HG02623 (cell line): ENCODE results near the gene WDR70.
A peak's percentile ranks its signal among the peaks of the same experiment; 100 is the strongest.
"Not testable (repeated sequence)": the region's sequence is repeated elsewhere in the genome, so short reads cannot be mapped to it uniquely, and the experiment has no call there.

Experiments used
- ATAC-seq: cut with Tn5 transposase; IDR thresholded peaks from one replicate; pipeline ENCODE4 v1.9.1; 2021; ENCODE audit warnings: moderate library complexity; ENCODE audit not compliant: unreplicated experiment

The WDR70 gene

DNA sequence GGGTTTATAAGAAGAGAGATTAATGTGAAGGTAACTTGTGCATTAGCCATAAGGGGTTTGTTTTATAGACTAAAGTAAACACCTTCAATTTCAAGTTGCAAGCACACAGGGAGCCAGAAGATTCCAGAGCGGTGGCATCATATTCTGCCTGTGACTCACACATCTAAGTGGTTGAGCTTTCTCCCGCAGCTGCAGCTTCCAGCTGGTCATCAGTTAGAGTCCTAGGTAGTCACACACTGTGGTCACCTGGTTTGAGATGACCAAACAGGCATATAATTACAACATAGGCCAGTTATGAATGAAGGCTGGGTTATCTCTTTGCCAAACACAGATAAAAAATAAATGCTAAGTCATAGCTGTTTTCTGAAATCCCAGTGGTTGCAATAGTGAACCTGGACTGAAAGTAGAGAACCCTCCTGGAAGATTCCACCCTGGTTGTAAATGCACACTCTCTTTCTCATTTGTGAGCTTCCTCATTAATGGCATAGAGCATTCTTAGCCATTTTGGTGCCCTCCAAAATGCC, 289.5 kb downstream of the WDR70 start:
- no peak for ATAC-seq

DNA sequence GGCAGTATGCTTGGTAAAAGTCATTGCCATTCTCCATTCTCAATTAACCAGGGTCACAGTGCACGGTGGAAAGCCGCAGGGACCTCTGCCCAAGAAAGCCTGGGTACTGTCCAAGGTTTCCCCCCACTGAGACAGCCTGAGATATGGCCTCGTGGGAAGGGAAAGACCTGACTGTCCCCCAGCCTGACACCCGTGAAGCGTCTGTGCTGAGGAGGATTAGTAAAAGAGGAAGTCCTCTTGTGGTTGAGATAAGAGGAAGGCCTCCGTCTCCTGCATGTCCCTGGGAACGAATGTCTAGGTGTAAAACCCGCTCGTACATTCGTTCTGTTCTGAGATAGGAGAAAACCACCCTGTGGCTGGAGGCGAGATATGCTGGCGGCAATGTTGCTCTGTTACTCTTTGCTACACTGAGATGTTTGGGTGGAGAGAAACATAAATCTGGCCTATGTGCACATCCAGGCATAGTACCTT, 293.0 kb downstream of the WDR70 start:
- ATAC-seq: peak; percentile 61

DNA sequence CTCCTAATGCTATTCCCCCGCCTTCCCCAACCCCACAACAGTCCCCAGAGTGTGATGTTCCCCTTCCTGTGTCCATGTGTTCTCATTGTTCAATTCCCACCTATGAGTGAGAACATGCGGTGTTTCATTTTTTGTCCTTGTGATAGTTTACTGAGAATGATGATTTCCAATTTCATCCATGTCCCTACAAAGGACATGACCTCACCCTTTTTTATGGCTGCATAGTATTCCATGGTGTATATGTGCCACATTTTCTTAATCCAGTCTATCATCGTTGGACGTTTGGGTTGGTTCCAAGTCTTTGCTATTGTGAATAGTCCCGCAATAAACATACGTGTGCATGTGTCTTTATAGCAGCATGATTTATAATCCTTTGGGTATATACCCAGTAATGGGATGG, 295.2 kb downstream of the WDR70 start:
- not testable (repeated sequence) for ATAC-seq

DNA sequence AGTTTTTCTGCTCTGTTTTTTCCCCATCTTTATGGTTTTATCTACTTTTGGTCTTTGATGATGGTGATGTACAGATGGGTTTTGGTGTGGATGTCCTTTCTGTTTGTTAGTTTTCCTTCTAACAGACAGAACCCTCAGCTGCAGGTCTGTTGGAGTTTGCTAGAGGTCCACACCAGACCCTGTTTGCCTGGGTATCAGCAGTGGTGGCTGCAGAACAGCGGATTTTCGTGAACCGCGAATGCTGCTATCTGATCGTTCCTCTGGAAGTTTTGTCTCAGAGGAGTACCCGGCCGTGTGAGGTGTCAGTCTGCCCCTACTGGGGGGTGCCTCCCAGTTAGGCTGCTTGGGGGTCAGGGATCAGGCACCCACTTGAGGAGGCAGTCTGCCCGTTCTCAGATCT, 300.2 kb downstream of the WDR70 start:
- not testable (repeated sequence) for ATAC-seq

DNA sequence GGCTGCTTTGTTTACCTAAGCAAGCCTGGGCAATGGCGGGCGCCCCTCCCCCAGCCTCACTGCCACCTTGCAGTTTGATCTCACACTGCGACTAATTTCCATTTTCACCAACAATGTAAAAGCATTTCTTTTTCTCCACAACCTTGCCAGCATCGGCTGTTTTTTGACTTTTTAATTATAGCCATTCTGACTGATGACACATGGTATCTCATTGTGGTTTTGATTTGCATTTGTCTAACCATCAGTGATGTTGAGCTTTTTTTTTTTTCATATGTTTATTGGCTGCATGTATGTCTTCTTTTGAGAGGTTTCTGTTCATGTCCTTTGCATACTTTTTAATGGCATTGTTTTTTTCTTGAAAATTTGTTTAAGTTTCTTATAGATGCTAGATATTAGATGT, 300.8 kb downstream of the WDR70 start:
- ATAC-seq: not testable (repeated sequence)

DNA sequence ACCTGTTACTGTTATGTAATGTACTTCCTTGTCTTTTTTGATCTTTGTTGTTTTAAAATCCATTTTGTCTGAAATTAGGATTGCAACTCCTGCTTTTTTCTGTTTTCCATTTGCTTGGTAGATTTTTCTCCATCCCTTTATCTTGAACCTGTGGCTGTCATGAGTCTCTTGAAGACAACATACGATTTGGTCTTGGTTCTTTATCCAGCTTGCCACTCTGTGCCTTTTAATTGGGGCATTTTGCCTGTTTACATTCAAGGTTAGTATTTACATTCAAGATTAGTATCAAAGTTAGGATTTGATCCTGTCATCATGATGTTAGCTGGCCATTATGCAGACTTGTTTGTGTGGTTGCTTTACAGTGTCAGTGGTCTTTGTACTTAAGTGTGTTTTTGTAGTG, 304.0 kb downstream of the WDR70 start:
- ATAC-seq: no peak

DNA sequence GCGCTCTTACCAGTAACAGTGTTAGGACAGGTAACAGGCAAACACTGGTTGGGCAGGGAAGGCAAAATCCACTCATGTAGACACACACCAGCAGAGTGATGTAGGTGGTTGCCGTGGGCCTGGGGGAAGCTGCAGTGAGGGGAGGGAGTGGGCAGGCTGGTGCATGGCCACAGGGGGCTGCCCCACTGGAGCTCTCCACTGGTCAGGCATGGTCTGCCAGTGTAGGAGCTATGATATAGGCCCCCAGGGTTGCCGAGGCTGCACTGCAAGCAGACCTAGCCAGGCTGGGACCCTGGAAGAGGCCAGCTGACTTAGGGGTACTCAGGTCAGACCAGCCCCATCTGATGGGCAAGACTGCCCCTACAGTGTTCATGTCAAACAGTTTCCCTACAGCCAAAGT, 306.1 kb downstream of the WDR70 start:
- ATAC-seq: no peak

DNA sequence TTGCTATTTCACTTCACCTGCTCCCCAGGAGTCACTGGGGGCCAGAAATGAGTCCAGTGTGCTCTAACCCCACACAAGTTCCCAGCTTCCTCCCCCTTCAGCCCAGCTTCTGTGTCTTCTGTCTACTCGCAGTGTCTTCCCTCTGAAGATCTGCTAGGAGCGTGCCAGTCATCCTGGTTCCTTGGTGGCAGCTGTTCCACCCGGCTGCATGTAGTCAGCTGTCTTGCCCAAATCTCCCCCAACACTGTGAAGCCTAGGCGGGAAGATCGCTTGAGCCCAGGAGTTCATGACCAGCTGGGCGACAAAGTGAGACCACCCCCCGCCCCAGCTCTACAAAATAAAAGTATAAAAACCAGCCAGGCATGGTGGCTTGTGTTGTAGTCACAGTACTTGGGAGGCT, 306.7 kb downstream of the WDR70 start:
- ATAC-seq: no peak

DNA sequence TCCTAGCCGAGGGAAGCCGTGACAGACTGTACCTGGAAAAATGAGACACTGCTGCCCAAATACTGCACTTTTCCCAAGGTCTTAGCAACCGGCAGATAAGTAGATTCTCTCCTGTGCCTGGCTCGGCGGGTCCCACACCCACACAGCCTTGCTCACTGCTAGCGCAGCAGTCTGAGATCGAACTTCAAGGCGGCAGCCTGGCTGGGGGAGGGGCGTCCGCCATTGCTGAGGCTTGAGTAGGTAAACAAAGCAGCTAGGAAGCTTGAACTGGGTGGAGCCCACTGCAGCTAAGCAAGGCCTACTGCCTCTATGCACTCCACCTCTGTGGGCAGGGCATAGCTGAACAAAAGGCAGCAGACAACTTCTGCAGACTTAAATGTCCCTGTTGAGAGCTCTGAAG, 309.8 kb downstream of the WDR70 start:
- ATAC-seq: not testable (repeated sequence)

DNA sequence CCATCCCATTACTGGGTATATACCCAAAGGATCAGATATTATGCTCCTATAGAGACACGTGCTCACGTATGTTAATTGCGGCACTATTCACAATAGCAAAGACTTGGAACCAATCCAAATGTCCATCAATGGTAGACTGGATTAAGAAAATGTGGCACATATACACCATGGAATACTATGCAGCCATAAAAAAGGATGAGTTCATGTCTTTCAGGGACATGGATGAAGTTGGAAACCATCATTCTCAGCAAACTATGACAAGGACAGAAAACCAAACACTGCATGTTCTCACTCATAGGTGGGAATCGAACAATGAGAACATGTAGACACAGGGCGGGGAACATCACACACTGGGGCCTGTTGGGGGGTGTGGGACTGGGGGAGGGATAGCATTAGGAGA, 315.2 kb downstream of the WDR70 start:
- not testable (repeated sequence) for ATAC-seq

DNA sequence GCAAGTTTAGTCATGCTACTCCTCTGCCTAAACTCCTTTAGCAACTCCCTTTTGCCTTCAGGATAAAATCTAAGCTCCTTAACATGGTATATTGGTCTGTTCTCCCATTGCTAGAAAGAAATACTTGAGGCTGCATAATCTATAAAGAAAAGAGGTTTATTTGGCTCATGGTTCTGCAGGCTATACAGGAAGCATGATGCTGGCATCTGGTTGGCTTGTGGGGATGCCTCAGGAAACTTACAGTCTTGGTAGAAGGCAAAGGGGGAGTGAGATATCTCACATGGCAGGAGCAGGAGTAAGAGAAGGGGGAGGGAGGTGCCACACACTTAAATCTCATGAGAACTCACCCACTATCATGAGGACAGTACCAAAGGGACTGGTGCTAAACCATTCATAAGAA, 315.7 kb downstream of the WDR70 start:
- ATAC-seq: no peak

DNA sequence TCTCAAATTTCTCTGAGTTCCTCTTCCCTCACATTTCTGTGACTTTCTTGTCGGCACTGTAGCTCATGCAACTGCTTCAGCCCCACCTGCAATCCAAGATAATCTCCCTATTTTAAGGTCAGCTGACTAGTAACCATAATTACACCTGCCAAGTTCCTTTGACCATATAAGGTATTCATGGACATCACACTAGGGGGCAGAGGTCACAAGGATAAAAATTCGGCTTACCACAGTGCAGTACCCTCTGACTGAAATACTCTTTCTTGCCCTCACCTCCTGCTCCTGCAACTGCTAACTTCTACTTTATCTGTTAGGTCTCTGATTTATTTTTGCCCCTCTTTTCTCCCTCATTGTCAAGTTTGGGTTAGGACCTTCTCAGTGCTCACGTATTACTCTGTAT, 316.5 kb downstream of the WDR70 start:
- ATAC-seq: no peak

DNA sequence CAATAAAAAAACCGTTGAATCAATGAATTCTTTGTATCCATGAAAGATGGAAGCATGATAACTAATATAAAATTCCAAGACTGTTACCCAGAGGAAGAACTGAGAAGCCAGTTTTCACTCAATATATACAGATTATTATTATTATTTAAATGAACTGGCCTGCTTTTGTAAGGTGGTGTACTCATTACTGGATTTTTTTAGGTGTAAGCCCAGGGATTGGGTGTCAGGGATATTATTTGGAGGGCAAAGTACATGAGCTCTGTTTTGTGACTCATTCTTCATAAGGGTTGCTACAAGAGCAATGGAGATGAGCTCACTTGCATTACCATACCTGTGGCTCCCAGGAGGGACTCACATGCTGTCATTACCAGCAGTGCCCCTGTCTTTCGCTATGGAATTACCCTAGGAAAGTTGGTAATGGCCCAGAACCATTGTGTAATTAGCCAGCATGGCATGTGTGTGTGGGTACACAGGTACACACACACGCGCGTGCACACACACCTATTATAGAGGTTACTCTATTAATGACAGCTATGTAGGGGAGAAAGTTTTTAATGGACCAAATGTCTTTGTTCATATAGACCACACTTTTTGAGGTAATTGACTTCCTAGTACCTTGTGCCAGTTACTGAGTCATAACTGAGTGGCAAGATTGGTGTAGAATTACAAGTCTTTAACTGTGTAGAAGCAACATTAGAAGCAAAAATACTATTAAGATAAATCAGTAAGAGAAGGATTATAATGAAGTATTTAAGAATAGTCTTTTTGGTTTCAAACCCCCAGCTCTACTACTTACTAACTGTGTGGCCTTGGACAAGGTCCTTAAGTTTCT, 317.3 kb downstream of the WDR70 start:
- ATAC-seq: no peak

DNA sequence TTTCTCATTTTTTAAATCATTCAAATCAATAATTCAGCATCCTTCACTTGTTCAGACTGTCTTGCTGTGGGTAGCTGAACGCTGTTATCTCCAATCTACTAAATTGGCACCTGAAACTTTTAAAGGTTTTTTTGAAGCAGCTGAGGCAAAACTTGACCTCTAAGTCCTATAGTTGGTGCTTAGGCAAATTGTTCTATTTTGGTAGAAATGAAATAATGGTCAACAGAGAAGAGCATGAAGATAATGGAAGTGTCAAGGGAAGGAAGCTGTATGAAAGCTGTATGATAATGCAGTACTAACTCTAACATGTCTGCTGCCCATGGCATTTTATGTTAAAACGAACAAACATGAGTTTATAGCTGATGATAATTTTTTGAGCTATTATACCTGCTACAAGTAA, 322.8 kb downstream of the WDR70 start:
- ATAC-seq: no peak

DNA sequence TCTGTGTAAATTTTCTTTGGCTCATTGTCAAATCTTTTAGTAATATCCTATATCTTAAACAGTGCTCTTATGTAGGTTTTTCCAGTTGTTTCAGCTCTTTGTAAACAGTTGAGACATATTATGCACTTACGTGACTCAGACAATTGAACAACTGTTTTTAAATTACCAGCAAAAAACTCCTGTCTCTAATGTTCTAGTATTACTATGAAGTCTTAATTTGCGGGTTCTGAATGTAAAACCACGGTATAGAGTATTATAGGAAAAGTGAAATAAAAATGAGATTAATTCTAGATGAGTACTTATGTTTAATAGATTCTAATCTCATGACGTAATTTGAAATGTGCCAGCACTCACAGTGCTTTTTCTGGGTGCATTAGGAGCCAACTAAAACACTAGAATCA, 324.7 kb downstream of the WDR70 start:
- no peak for ATAC-seq

DNA sequence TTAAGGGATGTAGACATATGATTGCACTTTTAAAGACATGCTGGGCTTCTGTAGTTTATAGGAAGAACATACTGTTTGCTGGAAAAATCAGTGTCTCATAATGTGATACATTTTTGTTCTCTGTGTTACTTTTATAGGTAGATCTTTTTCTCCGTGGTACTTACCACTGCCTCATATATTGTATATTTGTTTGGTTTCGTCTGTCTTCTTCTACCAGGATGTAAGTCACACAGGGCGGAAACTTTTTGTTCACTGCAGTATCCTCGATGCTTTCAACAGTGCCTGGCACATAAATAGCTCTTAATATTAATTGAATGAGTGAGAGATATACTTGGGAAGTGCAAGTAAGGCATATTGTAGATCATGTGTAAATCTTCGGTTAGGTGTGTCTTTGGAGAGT, 325.3 kb downstream of the WDR70 start:
- ATAC-seq: no peak

DNA sequence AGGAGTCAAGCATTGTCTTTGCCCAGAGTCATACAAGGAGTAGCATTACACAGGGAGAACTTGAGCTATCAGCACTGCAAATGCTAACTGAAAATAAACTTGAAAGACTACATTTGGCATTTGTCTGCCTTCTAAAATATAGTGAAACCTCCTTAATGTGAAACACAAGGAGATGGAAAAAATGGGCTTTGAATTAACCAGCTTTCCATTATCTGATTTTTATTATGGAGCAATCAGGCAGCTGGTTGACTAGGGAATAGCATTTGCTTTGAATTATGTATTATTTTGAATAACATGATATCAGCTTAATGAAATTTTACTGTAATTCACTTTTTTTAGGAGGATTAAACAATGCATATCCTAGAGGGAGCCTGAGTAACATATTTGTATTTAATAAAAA, 329.9 kb downstream of the WDR70 start:
- ATAC-seq: no peak

DNA sequence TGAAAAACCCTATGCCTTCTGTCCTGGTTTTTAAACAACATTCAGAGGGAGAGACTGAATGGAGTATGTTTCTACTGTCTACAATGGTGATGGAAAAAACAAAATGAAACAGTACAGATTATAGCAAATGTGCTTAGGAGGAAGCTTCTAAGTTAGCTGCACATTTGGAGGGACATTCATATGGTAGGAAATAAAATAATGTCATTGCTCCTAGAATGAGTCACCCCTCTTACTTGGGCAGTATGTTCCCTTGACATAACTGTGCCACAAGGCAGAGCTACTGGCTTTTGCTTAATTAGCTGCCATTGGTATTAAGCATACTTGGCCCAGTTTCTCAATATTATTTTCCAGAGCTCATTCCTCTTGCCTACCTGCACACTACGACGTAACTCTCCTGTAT, 331.8 kb downstream of the WDR70 start:
- no peak for ATAC-seq

DNA sequence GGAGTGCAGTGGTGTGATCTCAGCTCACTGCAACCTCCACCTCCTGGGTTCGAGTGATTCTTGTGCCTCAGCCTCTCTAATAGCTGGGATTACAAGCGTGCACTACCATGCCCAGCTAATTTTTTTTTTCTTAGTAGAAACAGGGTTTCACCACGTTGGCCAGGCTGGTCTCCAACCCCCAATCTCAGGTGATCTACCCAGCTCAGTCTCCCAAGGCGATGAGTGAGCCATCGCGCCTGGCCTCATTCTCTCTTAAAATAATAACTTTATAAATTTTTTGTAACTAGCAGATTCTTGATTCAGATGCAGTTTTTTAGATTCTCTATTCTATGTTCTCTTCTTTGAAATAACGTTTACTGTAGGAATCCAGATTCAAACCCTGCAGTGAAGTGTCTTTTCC, 333.6 kb downstream of the WDR70 start:
- no peak for ATAC-seq

DNA sequence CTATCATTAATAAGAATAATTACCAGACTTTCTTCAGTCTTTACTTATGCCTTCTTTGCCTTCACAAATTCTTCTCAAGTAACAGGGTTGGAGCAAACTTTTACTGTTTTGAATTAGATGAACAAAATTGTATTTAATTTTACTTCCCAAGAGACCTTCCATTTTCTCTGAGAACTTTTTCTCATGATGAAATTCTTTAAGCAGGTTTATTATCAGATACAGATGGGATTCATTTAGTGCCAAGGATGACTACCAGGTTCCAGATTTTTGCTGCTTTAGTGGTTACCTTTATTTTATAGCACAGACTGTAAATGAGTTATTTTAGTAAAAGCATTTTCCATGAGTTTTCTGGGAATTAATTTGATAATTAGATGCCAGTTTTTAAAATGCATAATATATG, 335.6 kb downstream of the WDR70 start:
- ATAC-seq: no peak

DNA sequence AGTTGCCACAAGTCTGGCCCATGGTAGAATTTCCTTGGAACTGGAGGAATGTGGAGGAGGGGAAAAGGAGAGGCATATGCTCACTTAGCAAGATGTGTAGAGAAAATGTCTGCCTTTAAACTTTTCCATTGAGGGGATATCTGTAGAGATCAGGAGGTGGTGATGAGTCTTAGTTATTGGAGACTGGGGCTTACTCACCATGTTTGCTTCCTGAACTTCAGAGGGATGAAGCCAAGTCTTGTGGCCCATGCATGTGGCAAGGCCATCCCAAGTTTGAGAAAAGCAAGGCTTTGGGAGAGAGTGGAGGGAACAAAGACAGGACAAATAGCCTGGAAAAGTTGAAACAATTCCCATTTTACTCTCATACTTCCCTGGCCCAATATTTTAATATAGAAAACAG, 336.2 kb downstream of the WDR70 start:
- no peak for ATAC-seq

DNA sequence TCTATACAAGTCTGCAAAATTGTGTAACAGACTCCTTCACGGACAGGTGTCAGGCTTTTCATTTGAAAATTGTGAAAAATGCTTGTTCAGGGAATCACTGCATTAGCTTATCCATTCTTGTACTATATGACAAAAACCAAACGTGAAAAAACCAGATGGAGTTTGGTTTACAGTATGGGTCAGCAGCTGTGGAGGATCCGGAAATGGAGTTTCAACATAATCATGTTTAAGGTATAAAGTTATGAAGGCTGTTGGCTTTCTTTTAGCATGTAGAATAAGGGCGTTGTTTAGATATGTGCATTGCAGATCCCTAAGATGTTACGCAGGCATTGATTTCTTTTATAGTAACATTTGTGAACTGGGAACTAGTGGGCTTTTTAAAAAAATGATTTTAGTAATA, 336.9 kb downstream of the WDR70 start:
- no peak for ATAC-seq

DNA sequence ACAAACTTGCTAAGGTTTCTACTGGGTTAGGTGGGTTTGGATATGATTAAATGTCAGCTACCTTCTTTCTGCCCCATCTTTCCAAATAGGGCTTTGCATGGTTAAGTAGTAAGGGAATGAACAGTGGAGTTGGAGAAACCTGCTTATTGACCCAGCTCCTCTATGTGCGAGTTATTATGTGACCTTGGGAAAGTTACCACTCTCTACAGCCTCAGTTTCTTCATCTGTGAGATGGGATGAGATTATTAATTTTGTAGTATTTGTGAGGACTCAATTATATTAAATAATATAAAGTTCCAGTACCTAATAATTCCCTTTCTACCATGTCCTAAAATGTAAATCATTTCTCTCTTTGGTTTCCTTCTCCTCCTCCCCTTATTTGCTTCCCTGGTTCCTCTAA, 337.3 kb downstream of the WDR70 start:
- no peak for ATAC-seq
